ENCODE results near the gene TMEM92. TPM values are rescaled to one million over a fixed set of nuclear protein-coding genes. Genes with fewer than 3 reads are reported as not detected.

Gene TMEM92
- polyA plus RNA-seq, 1 donor (not counting 4 experiments of a cell fraction or from before 2014, with no cell fraction given) = 0.88 TPM

GRCh38 chr17:50330151-50330775 lies 56.0 kb downstream of the TMEM92 start:
- Histone ChIP-seq H4K20me1 (ENCODE audit: control insufficient read depth, extremely low read depth, insufficient read depth, low read length) (no peaks in the 10 kb centered on the region), H3K79me2 (ENCODE audit: control insufficient read depth, insufficient read depth, low read length) (no peaks in the 10 kb centered on the region), H3K9me1 (ENCODE audit: control insufficient read depth, extremely low read depth, insufficient read depth, low read length) (no peaks in the 10 kb centered on the region), H3K4me2 (ENCODE audit: control insufficient read depth, extremely low read depth, insufficient read depth, low read depth, low read length) (no peak overlapping the region), H3K9me3 (ENCODE audit: control insufficient read depth, low read depth, low read length) (no peaks in the 10 kb centered on the region), H3K4me3 (ENCODE audit: control insufficient read depth in 2 of 3, extremely low read depth in 1 of 3, insufficient read depth in 2 of 3, low read depth in 1 of 3, low read length in 3 of 3) (no peak overlapping the region), H2AFZ (ENCODE audit: control insufficient read depth, low read length) (no peak overlapping the region), H3K27me3 (ENCODE audit: control insufficient read depth, extremely low read depth, insufficient read depth, low read length) (no peaks in the 10 kb centered on the region), H3K9ac (ENCODE audit: control insufficient read depth, extremely low read depth, insufficient read depth, low read length) (no peak overlapping the region), H3K27ac (ENCODE audit: control insufficient read depth, insufficient read depth, low read length) (no peak overlapping the region), H3K4me1 (ENCODE audit: control insufficient read depth, extremely low read depth, insufficient read depth, low read length) (no peaks in the 10 kb centered on the region), H3K36me3 (ENCODE audit: control insufficient read depth in 2 of 2, extremely low read depth in 1 of 2, insufficient read depth in 2 of 2, low read length in 2 of 2) (no peaks in the 10 kb centered on the region)
- dilution Hi-C loops (cut with MboI; ENCODE audit: extremely low pct_ligation_motif_present, low sequenced_read_pairs) = no loop called here
- FAIRE-seq = no peak
- no peak for TF ChIP-seq EZH2 (IDR thresholded peaks at IDR 0.05; ENCODE audit: low read length)
- no peak for TF ChIP-seq CTCF (optimal IDR thresholded peaks at IDR 0.05 in 1 of 3, IDR thresholded peaks at IDR 0.05 in 1 of 3, conservative IDR thresholded peaks at IDR 0.05 in 1 of 3; ENCODE audit: extremely low read depth in 1 of 3, insufficient read depth in 2 of 3, low read length in 3 of 3)
- DNase-seq (ENCODE audit: low read depth, low spot score) = no peak

Small RNA genes lying within 50 kb of the gene (small RNA-seq; reads per million reads assigned to genes)
- gene SUMO2P7 (ENCODE audit: insufficient read length in 3 of 3, low read depth in 3 of 3, low replicate concordance in 1 of 3) = 0 reads per million in 3 experiments

Other genes with a start within 250 kb of the TMEM92 start
- gene ITGA3, start 218.4 kb upstream of the TMEM92 start, polyA plus RNA-seq = 427 to 733 TPM (median 708 TPM) in 3 replicates
- gene PDK2, start 179.1 kb upstream of the TMEM92 start, polyA plus RNA-seq = 7.5 to 24.1 TPM (median 8.6 TPM) in 3 replicates
- gene SAMD14, start 144.3 kb upstream of the TMEM92 start, polyA plus RNA-seq = 0.02 to 0.06 TPM in 2 of 3 replicates, not detected in the other
- gene PPP1R9B, start 123.8 kb upstream of the TMEM92 start, polyA plus RNA-seq = 15.2 to 18.2 TPM (median 16.1 TPM) in 3 replicates
- gene SGCA, start 108.5 kb upstream of the TMEM92 start, polyA plus RNA-seq = not detected in 3 replicates
- 0.55 to 2.3 TPM (median 1.4 TPM) in 3 replicates for gene COL1A1, start 72.8 kb upstream of the TMEM92 start, polyA plus RNA-seq
- 15.3 to 28.3 TPM (median 18.3 TPM) in 3 replicates for gene XYLT2, start 71.7 kb downstream of the TMEM92 start, polyA plus RNA-seq
- 106 to 130 TPM (median 123 TPM) in 3 replicates for gene MRPL27, start 98.7 kb downstream of the TMEM92 start, polyA plus RNA-seq
- 1.6 to 5.6 TPM (median 4.7 TPM) in 3 replicates for gene EME1, start 98.8 kb downstream of the TMEM92 start, polyA plus RNA-seq
- gene LRRC59, start 123.1 kb downstream of the TMEM92 start, polyA plus RNA-seq = 90.4 to 162 TPM (median 152 TPM) in 3 replicates
- gene ACSF2, start 151.8 kb downstream of the TMEM92 start, polyA plus RNA-seq = 57.6 to 102 TPM (median 71.9 TPM) in 3 replicates
- gene CHAD, start 194.4 kb downstream of the TMEM92 start, polyA plus RNA-seq = not detected in 3 replicates
- gene RSAD1, start 204.4 kb downstream of the TMEM92 start, polyA plus RNA-seq = 25.5 to 28.5 TPM (median 28.2 TPM) in 3 replicates
- 5.1 to 9.5 TPM (median 9.0 TPM) in 3 replicates for gene MYCBPAP, start 234.0 kb downstream of the TMEM92 start, polyA plus RNA-seq

Data from keratinocyte (primary cell).